RWPE2 (cell line): ENCODE data around the gene ZMYM2.
"Not testable (repeated sequence)": the region's sequence is repeated elsewhere in the genome, so short reads cannot be mapped to it uniquely, and the experiment has no call there.

Source experiments
- ATAC-seq: fragments of 200-7000 bp; cut with Tn5 transposase; 3 replicates; pipeline ENCODE4 v1.9.1; 2021; ENCODE audit warnings: low read depth
- DNase-seq: peaks from one replicate; pipeline ENCODE4 v3.0.0-alpha.2; 2020; ENCODE audit warnings: low spot score
- H3K27ac ChIP-seq: fragments of 450-650 bp; 2 replicates; pipeline ENCODE4 v1.5.1; 2017; ENCODE audit warnings: mild to moderate bottlenecking; ENCODE audit not compliant: poor library complexity, severe bottlenecking
- H3K27me3 ChIP-seq: fragments of 250-450 bp; sonication (Bioruptor Pico); 2 replicates; pipeline ENCODE4 v1.5.1; 2021; ENCODE audit warnings: mild to moderate bottlenecking, moderate library complexity; ENCODE audit not compliant: insufficient read depth, poor library complexity, severe bottlenecking
- H3K36me3 ChIP-seq: fragments of 250-450 bp; sonication (Bioruptor Pico); 2 replicates; pipeline ENCODE4 v1.5.1; 2020; ENCODE audit warnings: low read depth, mild to moderate bottlenecking, moderate library complexity
- H3K4me1 ChIP-seq: fragments of 250-450 bp; sonication (Bioruptor Pico); 2 replicates; pipeline ENCODE4 v1.5.1; 2021; ENCODE audit warnings: mild to moderate bottlenecking, moderate library complexity; ENCODE audit not compliant: insufficient read depth, poor library complexity, severe bottlenecking
- H3K4me3 ChIP-seq: fragments of 250-450 bp; sonication (Bioruptor Pico); 2 replicates; pipeline ENCODE4 v1.5.1; 2021; ENCODE audit warnings: mild to moderate bottlenecking, moderate library complexity; ENCODE audit not compliant: severe bottlenecking
- H3K9me3 ChIP-seq: fragments of 250-450 bp; sonication (Bioruptor Pico); 2 replicates; pipeline ENCODE4 v1.5.1; 2021; ENCODE audit warnings: mild to moderate bottlenecking, moderate library complexity; ENCODE audit not compliant: severe bottlenecking
- CTCF ChIP-seq: fragments of 450-650 bp; IDR thresholded peaks from one replicate; pipeline ENCODE4 v1.5.1; 2017; ENCODE audit warnings: mild to moderate bottlenecking, moderate library complexity; ENCODE audit not compliant: poor library complexity, severe bottlenecking

ZMYM2 gene

DNA sequence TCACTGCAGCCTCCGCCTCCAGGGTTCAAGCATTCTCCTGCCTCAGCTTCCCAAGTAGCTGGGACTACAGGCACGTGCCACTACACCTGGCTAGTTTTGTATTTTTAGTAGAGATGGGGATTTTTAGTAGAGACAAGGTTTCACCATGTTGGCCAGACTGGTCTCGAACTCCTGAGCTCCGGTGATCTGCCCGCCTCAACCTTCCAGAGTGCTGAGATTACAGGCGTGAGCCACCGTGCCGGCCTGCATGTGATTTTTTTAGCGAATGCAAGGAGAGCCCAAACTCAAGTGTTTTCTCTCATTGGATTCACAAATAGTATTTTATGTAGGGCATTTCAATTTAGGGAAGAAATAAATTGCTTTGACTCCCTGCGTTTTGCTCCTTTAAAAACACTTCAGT lies 4.4 kb downstream of the ZMYM2 start:
- Histone ChIP-seq H3K27me3 (no peaks in the 10 kb centered on the region), H3K9me3 (no peaks in the 10 kb centered on the region), H3K4me1 (peaks cover 19% of the 10 kb centered on the region), H3K4me3 (no peak overlapping the region), H3K27ac (no peak overlapping the region), H3K36me3 (peaks cover 63% of the 10 kb centered on the region)
- TF ChIP-seq CTCF, result no peak
- DNase-seq (no peak), ATAC-seq (no peak)

DNA sequence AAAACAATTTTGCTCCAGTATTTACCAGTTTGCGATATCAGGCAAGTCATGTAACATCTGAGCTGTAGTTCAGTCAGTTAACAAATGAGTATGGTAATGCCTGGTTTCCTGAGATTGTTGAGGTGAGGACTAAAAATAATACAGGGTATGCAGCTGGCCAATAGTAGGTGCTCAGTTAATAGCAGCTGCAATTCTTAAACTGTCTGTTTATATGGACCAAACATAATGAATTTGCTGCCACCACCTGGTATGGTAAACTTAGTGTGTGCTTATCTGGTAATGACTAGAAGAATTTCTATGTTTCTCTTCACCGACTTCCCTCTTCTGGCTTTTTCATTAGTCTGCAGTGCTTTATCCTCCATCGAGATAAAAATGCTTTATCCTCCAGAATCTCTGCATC lies 9.1 kb downstream of the ZMYM2 start:
- ATAC-seq (no peak), DNase-seq (no peak)
- Histone ChIP-seq H3K4me1 (no peaks in the 10 kb centered on the region), H3K4me3 (no peak overlapping the region), H3K36me3 (peaks cover 79% of the 10 kb centered on the region), H3K27me3 (no peaks in the 10 kb centered on the region), H3K27ac (no peak overlapping the region), H3K9me3 (no peaks in the 10 kb centered on the region)
- peak; percentile 7 for TF ChIP-seq CTCF

DNA sequence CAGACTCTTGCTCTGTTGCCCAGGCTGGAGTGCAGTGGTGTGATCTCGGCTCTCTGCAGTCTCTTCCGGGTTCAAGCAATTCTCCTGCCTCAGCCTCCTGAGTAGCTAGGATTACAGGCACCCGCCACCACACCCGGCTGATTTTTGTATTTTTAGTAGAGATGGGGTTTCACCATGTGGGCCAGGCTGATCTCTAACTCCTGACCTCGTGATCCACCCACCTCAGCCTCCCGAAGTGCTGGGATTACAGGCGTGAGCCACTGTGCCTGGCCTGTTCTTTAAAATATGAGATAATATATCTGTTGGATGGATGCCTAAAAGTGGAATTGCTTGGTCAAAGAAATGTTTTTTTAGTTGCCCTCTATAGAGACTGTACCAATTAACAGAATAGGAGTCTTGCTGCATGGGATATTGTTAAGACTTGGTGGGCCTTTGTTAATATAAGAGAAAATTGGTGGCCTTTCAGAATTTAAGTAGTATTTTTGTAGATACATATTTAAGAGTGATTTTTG lies 16.0 kb downstream of the ZMYM2 start:
- not testable (repeated sequence) for H3K9me3 ChIP-seq, H3K27me3 ChIP-seq, H3K4me1 ChIP-seq, DNase-seq, ATAC-seq, H3K4me3 ChIP-seq, H3K27ac ChIP-seq
- H3K36me3 ChIP-seq, result peaks cover 59% of the 10 kb centered on the region

DNA sequence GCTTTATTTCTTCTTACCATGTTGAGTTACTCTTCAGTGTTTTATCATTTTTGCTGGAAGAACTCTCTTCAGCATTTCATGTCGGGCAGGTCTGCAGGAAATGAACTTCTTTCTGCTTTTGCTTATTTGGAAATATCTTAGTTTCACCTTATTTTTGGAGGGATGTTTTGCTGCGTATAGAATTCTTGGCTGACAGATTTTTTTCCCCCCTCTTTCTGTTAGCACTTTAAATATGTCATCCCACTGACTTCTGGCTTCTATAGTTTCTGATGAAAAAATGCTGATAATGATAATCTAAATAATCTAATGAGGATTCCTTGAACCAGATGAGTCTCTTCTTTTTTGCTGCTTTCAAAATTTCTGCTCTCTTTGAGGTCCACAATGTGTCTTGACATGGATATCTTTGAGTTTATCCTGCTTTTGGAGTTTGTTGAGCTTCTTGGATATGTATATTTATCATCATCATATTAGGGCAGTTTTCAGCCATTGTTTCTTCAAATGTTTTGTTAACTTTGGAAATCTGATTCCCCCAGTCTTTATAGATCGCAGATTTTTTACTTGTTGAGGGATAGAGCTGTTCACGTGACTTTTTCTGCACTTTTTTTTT lies 20.4 kb downstream of the ZMYM2 start:
- Histone ChIP-seq H3K4me1 (no peaks in the 10 kb centered on the region), H3K4me3 (no peak overlapping the region), H3K9me3 (no peaks in the 10 kb centered on the region), H3K27ac (no peak overlapping the region), H3K27me3 (no peaks in the 10 kb centered on the region), H3K36me3 (peaks cover 52% of the 10 kb centered on the region)
- DNase-seq (no peak), ATAC-seq (no peak)
- no peak for TF ChIP-seq CTCF

- ATAC-seq, result no peak
- no peak for DNase-seq
- H3K4me3 ChIP-seq, result no peak overlapping the region
- no peaks in the 10 kb centered on the region for H3K27me3 ChIP-seq
- H3K27ac ChIP-seq, result no peak overlapping the region
- H3K9me3 ChIP-seq, result no peaks in the 10 kb centered on the region
- no peaks in the 10 kb centered on the region for H3K4me1 ChIP-seq
- no peak for TF ChIP-seq CTCF
- peaks cover 47% of the 10 kb centered on the region for H3K36me3 ChIP-seq
Observed at GRCh38 chr13:19981685-19982238, 23.2 kb downstream of the ZMYM2 start.
